Stimulated activated CD4-positive, alpha-beta T cell treated with anti-CD3 and anti-CD28 coated beads, TNF-alpha, amount 100 ng/mL, for 48 hours (primary cell): ENCODE measurements around the gene SGMS1.
"Not testable (repeated sequence)": the region's sequence is repeated elsewhere in the genome, so short reads cannot be mapped to it uniquely, and the experiment has no call there.

ENCODE experiments used
- DNase-seq, 3 donors: peaks; one replicate each; pipeline ENCODE4 v3.0.0-alpha.2; 2020; ENCODE audit warnings: low read depth in 3 of 3

Gene SGMS1

GRCh38 chr10:50623663-50624412, at the start of gene SGMS1:
Gene SGMS1 (minus strand): TSS chr10:50623956. CDS start chr10:50344114, 279,842 bp downstream.
- DNase-seq, result peak; percentile 55 to 67 (median 57)

- DNase-seq, result not testable (repeated sequence)
These were observed 48.4 kb upstream of the SGMS1 start for GRCh38 chr10:50672152-50672551.

DNA sequence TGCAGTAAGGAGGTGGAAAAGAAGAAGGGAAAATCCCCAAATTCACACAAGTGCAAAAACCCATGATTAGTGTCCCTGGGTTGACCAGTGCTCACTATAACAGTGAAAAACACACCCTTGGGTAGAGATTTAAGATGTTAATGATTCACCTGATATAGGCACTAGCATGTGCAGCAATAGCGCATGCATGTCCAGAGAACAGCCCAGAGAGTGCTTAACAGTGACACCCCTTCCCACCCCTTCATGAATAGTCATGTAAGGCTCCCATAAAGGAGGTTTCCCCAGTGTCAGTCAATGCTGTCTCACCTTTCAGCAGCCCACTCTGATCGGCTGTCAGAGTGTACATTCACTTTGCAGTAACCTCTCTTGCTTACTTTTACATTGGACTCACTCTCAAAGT, 47.9 kb upstream of the SGMS1 start:
- not testable (repeated sequence) for DNase-seq

GRCh38 chr10:50669957-50670356, 46.2 kb upstream of the SGMS1 start:
- DNase-seq, result not testable (repeated sequence)

DNA sequence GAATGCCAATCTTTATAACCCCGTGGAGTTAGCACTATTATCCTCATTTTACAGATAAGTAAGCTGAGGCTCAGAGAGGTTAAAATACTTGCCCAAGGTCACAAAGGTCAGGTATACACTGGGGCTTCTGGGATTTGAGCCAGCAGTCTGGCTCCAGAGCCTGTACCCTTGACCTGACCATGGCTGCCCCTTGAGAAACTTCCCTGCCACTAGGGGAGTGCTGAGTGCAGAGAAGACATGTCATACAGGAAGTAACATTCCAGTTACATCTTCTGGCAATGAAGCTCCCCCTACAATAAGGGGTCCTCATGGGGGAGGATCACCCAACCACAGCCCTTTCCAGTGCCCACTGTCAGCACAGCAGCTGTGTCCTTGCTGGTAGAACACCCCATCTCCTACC, 43.6 kb upstream of the SGMS1 start:
- DNase-seq, result not testable (repeated sequence)

- DNase-seq, result not testable (repeated sequence)
These were observed 38.7 kb upstream of the SGMS1 start for GRCh38 chr10:50662420-50662819.

DNA sequence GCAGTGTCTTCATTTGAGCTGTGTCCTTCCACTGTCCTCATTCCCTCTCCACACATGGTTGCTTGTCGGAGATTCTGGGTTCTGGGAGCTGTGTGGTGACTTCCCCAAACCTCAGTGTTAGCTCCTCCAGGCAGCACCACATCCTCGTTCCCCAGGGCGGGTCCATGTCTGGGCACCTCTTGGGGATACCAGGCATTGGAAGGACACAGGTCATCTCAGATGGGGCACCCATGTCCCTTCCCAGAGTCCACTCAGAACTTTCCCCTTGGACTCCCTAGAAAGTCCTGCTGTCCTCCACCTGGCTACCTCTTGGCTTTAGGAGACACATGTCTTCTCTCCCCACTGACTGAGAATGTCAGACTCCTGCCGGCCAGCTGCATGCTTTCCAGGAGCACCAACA, 37.8 kb upstream of the SGMS1 start:
- DNase-seq, result not testable (repeated sequence)

- DNase-seq, result peak in 2 of 3 donors; percentile 21 to 41
These were observed 36.3 kb upstream of the SGMS1 start for GRCh38 chr10:50659865-50660730.

DNA sequence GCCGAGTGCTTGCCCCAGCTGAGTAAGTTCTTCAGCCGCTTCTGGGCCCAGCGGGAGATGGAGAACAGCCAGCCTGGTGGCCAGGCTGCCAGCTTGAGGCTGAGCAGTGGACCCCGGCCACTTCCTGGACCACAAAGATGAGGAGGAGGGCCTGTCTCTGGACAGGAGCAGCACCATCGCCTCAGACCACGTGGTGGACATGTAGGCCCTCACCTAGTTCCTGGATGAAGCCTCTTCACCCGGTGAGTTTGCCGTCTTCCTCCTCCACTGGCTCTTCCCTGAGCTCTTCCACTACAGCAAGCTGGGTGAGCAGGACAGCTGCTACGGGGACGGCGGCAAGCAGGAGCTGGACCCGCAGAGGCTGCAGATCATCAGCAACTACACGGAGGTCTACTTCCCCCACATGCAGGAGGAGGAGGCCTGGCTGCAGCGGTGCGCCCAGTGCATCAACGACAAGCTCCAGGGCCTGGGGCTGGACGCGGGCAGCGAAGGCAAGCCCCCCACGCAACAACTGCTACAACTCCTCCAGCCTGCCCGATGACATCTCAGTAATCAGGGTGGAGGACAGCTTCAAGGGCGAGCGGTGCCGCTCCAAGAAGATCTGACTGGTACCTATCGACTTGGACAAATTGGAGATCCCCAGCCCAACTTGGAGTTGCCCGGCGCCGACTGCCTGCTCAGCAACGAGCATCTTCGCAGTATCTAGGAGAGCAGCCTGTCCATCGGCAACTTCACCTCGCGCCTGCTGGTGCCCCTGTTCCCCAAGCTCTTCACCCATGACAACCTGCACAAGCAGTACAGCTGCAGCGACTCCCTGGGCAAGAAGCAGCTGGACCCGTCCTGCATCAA, 35.5 kb upstream of the SGMS1 start:
- not testable (repeated sequence) for DNase-seq

GRCh38 chr10:50658165-50658564, 34.4 kb upstream of the SGMS1 start:
- no peak for DNase-seq

- no peak for DNase-seq
These were observed 30.0 kb upstream of the SGMS1 start for GRCh38 chr10:50653758-50654157.

DNA sequence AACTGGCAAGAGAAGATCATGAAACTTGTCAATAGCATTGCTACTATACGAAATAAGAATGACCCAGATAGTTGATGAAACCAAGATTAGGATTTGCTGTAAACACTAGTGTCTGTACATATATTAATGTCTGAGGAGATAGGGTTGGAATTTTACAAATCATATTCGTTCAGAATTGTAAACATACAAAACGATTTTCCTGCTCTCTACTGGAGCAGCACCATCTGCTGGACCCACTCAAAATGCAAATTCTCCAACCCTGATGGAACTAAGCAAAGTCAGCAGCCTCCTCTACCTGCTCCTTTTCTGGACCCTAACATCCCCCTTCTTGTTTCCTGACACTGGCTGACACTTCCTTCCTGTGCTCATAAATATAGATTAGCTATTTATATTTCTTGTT, 29.4 kb upstream of the SGMS1 start:
- no peak for DNase-seq

GRCh38 chr10:50651808-50652207, 28.1 kb upstream of the SGMS1 start:
- DNase-seq, result no peak

GRCh38 chr10:50650481-50650880, 26.7 kb upstream of the SGMS1 start:
- DNase-seq, result no peak

DNA sequence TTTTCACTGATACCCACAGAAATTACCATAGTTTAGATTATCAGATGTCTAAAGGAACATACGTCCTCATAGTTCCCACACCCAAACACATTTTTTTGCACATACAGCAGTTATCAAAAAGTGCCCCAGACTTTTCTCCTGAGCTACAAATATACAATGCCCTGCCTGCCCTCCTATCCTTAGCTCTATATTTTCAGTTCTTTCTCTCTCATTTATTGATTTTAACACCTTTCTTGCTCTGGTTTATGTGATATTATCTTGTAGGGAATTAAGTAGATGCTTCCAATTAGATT, 25.1 kb upstream of the SGMS1 start:
- no peak for DNase-seq

DNA sequence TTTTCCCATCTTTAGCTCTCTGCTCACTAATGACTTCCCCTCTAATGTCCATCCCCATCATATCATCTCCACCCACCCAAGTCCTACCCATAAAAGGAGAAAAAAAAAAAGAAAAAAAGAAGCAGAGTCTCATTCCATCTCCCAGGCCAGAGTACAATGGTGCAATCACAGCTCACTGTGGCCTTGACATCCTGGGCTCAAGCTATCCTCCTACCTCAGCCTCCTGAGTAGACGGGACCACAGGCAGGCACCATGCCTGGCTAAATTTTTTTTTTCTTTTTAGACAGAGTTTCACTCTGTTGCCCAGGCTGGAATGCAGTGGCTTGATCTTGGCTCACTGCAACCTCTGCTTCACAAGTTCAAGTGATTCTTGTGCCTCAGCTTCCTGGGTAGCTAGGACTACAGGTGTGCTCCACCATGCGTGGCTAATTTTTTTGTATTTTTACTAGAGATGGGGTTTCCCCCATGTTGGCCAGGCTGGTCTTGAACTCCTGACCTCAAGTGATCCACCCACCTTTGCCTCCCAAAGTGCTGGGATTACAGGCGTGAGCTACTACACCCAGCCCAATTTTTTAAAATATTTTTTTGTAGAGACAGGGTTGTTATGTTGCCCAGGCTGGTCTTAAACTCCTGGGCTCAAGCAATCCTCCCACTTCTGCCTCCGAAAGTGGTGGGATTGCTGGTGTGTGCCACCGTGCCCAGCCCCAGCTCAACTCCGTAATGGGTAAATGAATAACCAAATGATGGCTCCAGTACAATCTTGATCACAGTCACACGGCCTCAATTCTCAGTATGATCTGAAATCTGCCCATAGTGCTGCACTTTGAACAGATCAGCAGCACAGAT, 24.6 kb upstream of the SGMS1 start:
- DNase-seq, result no peak

DNA sequence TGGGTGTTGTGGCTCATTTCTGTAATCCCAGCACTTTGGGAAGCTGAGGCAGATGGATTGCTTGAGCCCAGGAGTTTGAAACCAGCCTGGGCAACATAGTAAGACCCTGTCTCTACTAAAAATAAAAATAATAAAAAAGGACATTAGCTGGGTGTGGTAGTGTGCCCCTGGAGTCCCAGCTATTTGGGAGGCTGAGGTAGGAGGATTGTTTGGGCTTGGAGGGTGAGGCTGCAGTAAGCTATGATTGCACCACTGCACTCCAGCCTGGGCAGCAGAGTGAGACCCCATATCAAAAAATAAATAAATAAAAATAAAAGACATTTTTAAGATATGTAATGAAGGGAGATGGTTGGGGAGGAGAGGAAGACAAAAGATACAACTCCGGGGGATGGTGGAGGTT, 23.6 kb upstream of the SGMS1 start:
- not testable (repeated sequence) for DNase-seq

GRCh38 chr10:50645236-50645635, 21.5 kb upstream of the SGMS1 start:
- no peak for DNase-seq

- no peak for DNase-seq
These were observed 17.9 kb upstream of the SGMS1 start for GRCh38 chr10:50641626-50642025.

DNA sequence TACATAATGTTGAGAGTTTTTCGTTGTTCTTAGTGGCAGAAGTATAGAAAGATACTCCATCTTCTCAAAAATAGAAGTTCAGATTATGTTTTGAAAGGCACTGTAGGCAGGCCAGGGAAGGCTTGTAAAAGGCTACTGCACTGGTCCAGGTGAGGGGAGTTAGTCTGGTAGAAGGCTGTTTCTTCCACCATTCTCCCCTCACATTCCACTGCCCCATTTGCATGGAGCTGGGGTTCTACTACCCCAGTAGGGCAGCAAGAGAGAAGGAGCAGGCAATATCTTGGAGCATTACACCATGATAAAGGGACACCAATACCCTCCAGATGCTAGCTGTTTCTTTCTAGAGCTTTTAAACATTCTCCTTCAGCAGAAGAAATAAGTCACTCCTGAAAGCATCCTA, 16.5 kb upstream of the SGMS1 start:
- DNase-seq, result no peak
